ENCODE measurements around the gene IDUA.

Gene IDUA

GRCh38 chr4:1019320-1019719 is 32.5 kb downstream of the IDUA start:
- peaks cover 0 to 12% (median 6%) of the 10 kb centered on the region in 5 donors for H3K36me3 ChIP-seq (ENCODE audit: control insufficient read depth in 5 of 5, insufficient read depth in 5 of 5, low read length in 5 of 5)
- H3K27me3 ChIP-seq (ENCODE audit: control insufficient read depth in 5 of 5, insufficient read depth in 4 of 5, low read length in 5 of 5) = no peaks in the 10 kb centered on the region
- no peak overlapping the region for H3K4me3 ChIP-seq (ENCODE audit: low read depth in 1 of 5, low read length in 5 of 5)
- H3K9ac ChIP-seq (ENCODE audit: low read length in 5 of 5) = no peak overlapping the region
- no peaks in the 10 kb centered on the region for H3K9me3 ChIP-seq (ENCODE audit: control insufficient read depth in 5 of 5, low read length in 5 of 5)
- H3K4me1 ChIP-seq (ENCODE audit: control insufficient read depth in 5 of 5, insufficient read depth in 5 of 5, low read length in 5 of 5) = peaks cover 0 to 21% (median 2%) of the 10 kb centered on the region in 5 donors
- no peak overlapping the region for H3K27ac ChIP-seq (ENCODE audit: low read depth, low read length)

- H3K4me1 ChIP-seq (ENCODE audit: control insufficient read depth in 5 of 5, insufficient read depth in 5 of 5, low read length in 5 of 5) = peaks cover 0 to 15% (median 0%) of the 10 kb centered on the region in 5 donors
- no peak overlapping the region for H3K9ac ChIP-seq (ENCODE audit: low read length in 5 of 5)
- no peak overlapping the region for H3K27ac ChIP-seq (ENCODE audit: low read depth, low read length)
- H3K27me3 ChIP-seq (ENCODE audit: control insufficient read depth in 5 of 5, insufficient read depth in 4 of 5, low read length in 5 of 5) = no peaks in the 10 kb centered on the region
- no peak overlapping the region for H3K4me3 ChIP-seq (ENCODE audit: low read depth in 1 of 5, low read length in 5 of 5)
- peaks cover 0 to 18% (median 11%) of the 10 kb centered on the region in 5 donors for H3K36me3 ChIP-seq (ENCODE audit: control insufficient read depth in 5 of 5, insufficient read depth in 5 of 5, low read length in 5 of 5)
- no peaks in the 10 kb centered on the region for H3K9me3 ChIP-seq (ENCODE audit: control insufficient read depth in 5 of 5, low read length in 5 of 5)
Observed at GRCh38 chr4:1019729-1020470, 33.1 kb downstream of the IDUA start.

- Histone ChIP-seq H3K9ac (ENCODE audit: low read length in 5 of 5) (no peak overlapping the region), H3K27ac (ENCODE audit: low read depth, low read length) (no peak overlapping the region), H3K36me3 (ENCODE audit: control insufficient read depth in 5 of 5, insufficient read depth in 5 of 5, low read length in 5 of 5) (peaks cover 0 to 31% (median 25%) of the 10 kb centered on the region in 5 donors), H3K4me1 (ENCODE audit: control insufficient read depth in 5 of 5, insufficient read depth in 5 of 5, low read length in 5 of 5) (peaks cover 0 to 8% (median 0%) of the 10 kb centered on the region in 5 donors), H3K4me3 (ENCODE audit: low read depth in 1 of 5, low read length in 5 of 5) (no peak overlapping the region), H3K9me3 (ENCODE audit: control insufficient read depth in 5 of 5, low read length in 5 of 5) (no peaks in the 10 kb centered on the region), H3K27me3 (ENCODE audit: control insufficient read depth in 5 of 5, insufficient read depth in 4 of 5, low read length in 5 of 5) (no peaks in the 10 kb centered on the region)
Observed at GRCh38 chr4:1021386-1022050, 34.7 kb downstream of the IDUA start.

- Histone ChIP-seq H3K4me1 (ENCODE audit: control insufficient read depth in 5 of 5, insufficient read depth in 5 of 5, low read length in 5 of 5) (peaks cover 0 to 10% (median 0%) of the 10 kb centered on the region in 5 donors), H3K4me3 (ENCODE audit: low read depth in 1 of 5, low read length in 5 of 5) (no peak overlapping the region), H3K9me3 (ENCODE audit: control insufficient read depth in 5 of 5, low read length in 5 of 5) (no peaks in the 10 kb centered on the region), H3K9ac (ENCODE audit: low read length in 5 of 5) (no peak overlapping the region), H3K27me3 (ENCODE audit: control insufficient read depth in 5 of 5, insufficient read depth in 4 of 5, low read length in 5 of 5) (no peaks in the 10 kb centered on the region), H3K27ac (ENCODE audit: low read depth, low read length) (no peak overlapping the region), H3K36me3 (ENCODE audit: control insufficient read depth in 5 of 5, insufficient read depth in 5 of 5, low read length in 5 of 5) (peaks cover 0 to 29% (median 25%) of the 10 kb centered on the region in 5 donors)
Observed at GRCh38 chr4:1022051-1022738, 35.4 kb downstream of the IDUA start.

GRCh38 chr4:1022739-1023066 is 35.9 kb downstream of the IDUA start:
- H3K4me3 ChIP-seq (ENCODE audit: low read depth in 1 of 5, low read length in 5 of 5) = no peak overlapping the region
- H3K36me3 ChIP-seq (ENCODE audit: control insufficient read depth in 5 of 5, insufficient read depth in 5 of 5, low read length in 5 of 5) = peaks cover 0 to 27% (median 25%) of the 10 kb centered on the region in 5 donors
- H3K9me3 ChIP-seq (ENCODE audit: control insufficient read depth in 5 of 5, low read length in 5 of 5) = no peaks in the 10 kb centered on the region
- H3K27me3 ChIP-seq (ENCODE audit: control insufficient read depth in 5 of 5, insufficient read depth in 4 of 5, low read length in 5 of 5) = no peaks in the 10 kb centered on the region
- no peak overlapping the region for H3K9ac ChIP-seq (ENCODE audit: low read length in 5 of 5)
- no peak overlapping the region for H3K27ac ChIP-seq (ENCODE audit: low read depth, low read length)
- peaks cover 0 to 11% (median 0%) of the 10 kb centered on the region in 5 donors for H3K4me1 ChIP-seq (ENCODE audit: control insufficient read depth in 5 of 5, insufficient read depth in 5 of 5, low read length in 5 of 5)

GRCh38 chr4:1023075-1023640 is 36.3 kb downstream of the IDUA start:
- no peak overlapping the region for H3K4me3 ChIP-seq (ENCODE audit: low read depth in 1 of 5, low read length in 5 of 5)
- peaks cover 0 to 15% (median 0%) of the 10 kb centered on the region in 5 donors for H3K4me1 ChIP-seq (ENCODE audit: control insufficient read depth in 5 of 5, insufficient read depth in 5 of 5, low read length in 5 of 5)
- no peak overlapping the region for H3K9ac ChIP-seq (ENCODE audit: low read length in 5 of 5)
- H3K9me3 ChIP-seq (ENCODE audit: control insufficient read depth in 5 of 5, low read length in 5 of 5) = no peaks in the 10 kb centered on the region
- H3K36me3 ChIP-seq (ENCODE audit: control insufficient read depth in 5 of 5, insufficient read depth in 5 of 5, low read length in 5 of 5) = peaks cover 0 to 27% (median 25%) of the 10 kb centered on the region in 5 donors
- H3K27ac ChIP-seq (ENCODE audit: low read depth, low read length) = no peak overlapping the region
- H3K27me3 ChIP-seq (ENCODE audit: control insufficient read depth in 5 of 5, insufficient read depth in 4 of 5, low read length in 5 of 5) = peaks cover 0 to 3% (median 0%) of the 10 kb centered on the region in 5 donors

- Histone ChIP-seq H3K27ac (ENCODE audit: low read depth, low read length) (no peak overlapping the region), H3K4me1 (ENCODE audit: control insufficient read depth in 5 of 5, insufficient read depth in 5 of 5, low read length in 5 of 5) (peaks cover 0 to 19% (median 0%) of the 10 kb centered on the region in 5 donors), H3K36me3 (ENCODE audit: control insufficient read depth in 5 of 5, insufficient read depth in 5 of 5, low read length in 5 of 5) (peaks cover 0 to 27% (median 25%) of the 10 kb centered on the region in 5 donors), H3K4me3 (ENCODE audit: low read depth in 1 of 5, low read length in 5 of 5) (no peak overlapping the region), H3K9me3 (ENCODE audit: control insufficient read depth in 5 of 5, low read length in 5 of 5) (no peaks in the 10 kb centered on the region), H3K9ac (ENCODE audit: low read length in 5 of 5) (no peak overlapping the region), H3K27me3 (ENCODE audit: control insufficient read depth in 5 of 5, insufficient read depth in 4 of 5, low read length in 5 of 5) (peaks cover 0 to 9% (median 0%) of the 10 kb centered on the region in 5 donors)
Observed at GRCh38 chr4:1023895-1024740, 37.3 kb downstream of the IDUA start.

GRCh38 chr4:1024882-1025545 is 38.2 kb downstream of the IDUA start:
- Histone ChIP-seq H3K9me3 (ENCODE audit: control insufficient read depth in 5 of 5, low read length in 5 of 5) (no peaks in the 10 kb centered on the region), H3K27ac (ENCODE audit: low read depth, low read length) (no peak overlapping the region), H3K36me3 (ENCODE audit: control insufficient read depth in 5 of 5, insufficient read depth in 5 of 5, low read length in 5 of 5) (peaks cover 0 to 27% (median 25%) of the 10 kb centered on the region in 5 donors), H3K4me3 (ENCODE audit: low read depth in 1 of 5, low read length in 5 of 5) (no peak overlapping the region), H3K9ac (ENCODE audit: low read length in 5 of 5) (no peak overlapping the region), H3K27me3 (ENCODE audit: control insufficient read depth in 5 of 5, insufficient read depth in 4 of 5, low read length in 5 of 5) (peaks cover 0 to 10% (median 5%) of the 10 kb centered on the region in 5 donors), H3K4me1 (ENCODE audit: control insufficient read depth in 5 of 5, insufficient read depth in 5 of 5, low read length in 5 of 5) (peaks cover 0 to 23% (median 0%) of the 10 kb centered on the region in 5 donors)

- Histone ChIP-seq H3K9me3 (ENCODE audit: control insufficient read depth in 5 of 5, low read length in 5 of 5) (no peaks in the 10 kb centered on the region), H3K27me3 (ENCODE audit: control insufficient read depth in 5 of 5, insufficient read depth in 4 of 5, low read length in 5 of 5) (peaks cover 0 to 19% (median 6%) of the 10 kb centered on the region in 5 donors), H3K27ac (ENCODE audit: low read depth, low read length) (no peak overlapping the region), H3K4me1 (ENCODE audit: control insufficient read depth in 5 of 5, insufficient read depth in 5 of 5, low read length in 5 of 5) (peaks cover 0 to 32% (median 0%) of the 10 kb centered on the region in 5 donors), H3K9ac (ENCODE audit: low read length in 5 of 5) (no peak overlapping the region), H3K4me3 (ENCODE audit: low read depth in 1 of 5, low read length in 5 of 5) (no peak overlapping the region), H3K36me3 (ENCODE audit: control insufficient read depth in 5 of 5, insufficient read depth in 5 of 5, low read length in 5 of 5) (peaks cover 0 to 27% (median 25%) of the 10 kb centered on the region in 5 donors)
Observed at GRCh38 chr4:1026115-1026514, 39.3 kb downstream of the IDUA start.

Measured in subcutaneous abdominal adipose tissue (tissue), 5 donors.